ENCODE measurements around the gene BCAS3.

DNA sequence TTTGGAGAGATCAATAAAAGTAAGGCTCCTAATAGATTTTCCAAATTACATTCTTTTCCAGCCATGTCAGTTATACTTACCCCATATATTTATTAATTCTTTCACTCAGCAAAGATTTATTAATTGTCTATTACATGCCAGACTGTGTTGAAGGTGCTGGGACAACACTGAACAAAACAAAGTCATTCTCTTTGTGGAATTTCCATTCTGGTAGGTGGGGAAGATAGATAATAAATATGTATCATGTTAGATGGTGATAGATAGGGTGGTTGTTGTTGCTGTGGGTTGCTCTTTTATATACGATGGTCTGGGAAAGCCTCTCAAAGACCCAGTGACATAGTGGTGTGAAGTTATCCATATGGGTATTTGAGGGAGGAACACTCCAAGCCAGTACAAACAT is 39.1 kb downstream of the BCAS3 start:
- TF ChIP-seq, protein P1, sequence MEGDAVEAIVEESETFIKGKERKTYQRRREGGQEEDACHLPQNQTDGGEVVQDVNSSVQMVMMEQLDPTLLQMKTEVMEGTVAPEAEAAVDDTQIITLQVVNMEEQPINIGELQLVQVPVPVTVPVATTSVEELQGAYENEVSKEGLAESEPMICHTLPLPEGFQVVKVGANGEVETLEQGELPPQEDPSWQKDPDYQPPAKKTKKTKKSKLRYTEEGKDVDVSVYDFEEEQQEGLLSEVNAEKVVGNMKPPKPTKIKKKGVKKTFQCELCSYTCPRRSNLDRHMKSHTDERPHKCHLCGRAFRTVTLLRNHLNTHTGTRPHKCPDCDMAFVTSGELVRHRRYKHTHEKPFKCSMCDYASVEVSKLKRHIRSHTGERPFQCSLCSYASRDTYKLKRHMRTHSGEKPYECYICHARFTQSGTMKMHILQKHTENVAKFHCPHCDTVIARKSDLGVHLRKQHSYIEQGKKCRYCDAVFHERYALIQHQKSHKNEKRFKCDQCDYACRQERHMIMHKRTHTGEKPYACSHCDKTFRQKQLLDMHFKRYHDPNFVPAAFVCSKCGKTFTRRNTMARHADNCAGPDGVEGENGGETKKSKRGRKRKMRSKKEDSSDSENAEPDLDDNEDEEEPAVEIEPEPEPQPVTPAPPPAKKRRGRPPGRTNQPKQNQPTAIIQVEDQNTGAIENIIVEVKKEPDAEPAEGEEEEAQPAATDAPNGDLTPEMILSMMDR (IDR thresholded peaks at IDR 0.05): no peak
- no peak for TF ChIP-seq ZFX (IDR thresholded peaks at IDR 0.05; ENCODE audit: borderline replicate concordance)
